GM12878 (cell line): ENCODE data around the gene C21orf91. TPM values are rescaled to one million over a fixed set of nuclear protein-coding genes. Genes with fewer than 3 reads are reported as not detected.

ENCODE experiments used
- ATAC-seq: fragments of 200-7000 bp; cut with Tn5 transposase; 3 replicates; pipeline ENCODE4 v1.9.1; 2020; ENCODE audit warnings: mild to moderate bottlenecking, moderate library complexity
- BruUV-seq: library from RNA; stranded (reverse); fragments of 400-500 nt; replicated peaks from 2 replicates; lab custom pipeline; 2021; lab: Mats Ljungman, UMichigan
- CTCF ChIA-PET: fragments of 300-600 bp; sonication (Branson Sonifier 250); formaldehyde crosslinking; extraction: SDS; loops from one replicate; lab custom pipeline; 2021; ENCODE audit warnings: inconsistent platforms; lab: Yijun Ruan, JAX
- POLR2A ChIA-PET: fragments of 350-600 bp; formaldehyde crosslinking; extraction: SDS; loops from one replicate; lab custom pipeline; 2021; ENCODE audit warnings: inconsistent platforms; lab: Charles Lee
- RAD21 ChIA-PET: fragments of 300-600 bp; sonication (Branson Sonifier 250); formaldehyde crosslinking; loops from one replicate; lab custom pipeline; 2023; ENCODE audit warnings: antibody characterized with exemption; ENCODE audit not compliant: unreplicated experiment; lab: Charles Lee
- SMC1A ChIA-PET: fragments of 300-600 bp; sonication (Branson Sonifier 250); formaldehyde crosslinking; loops from one replicate; lab custom pipeline; 2023; ENCODE audit not compliant: unreplicated experiment, uncharacterized antibody; lab: Charles Lee
- DNase-seq: peaks from one replicate; pipeline ENCODE4 v3.0.0-alpha.2; 2011; ENCODE audit warnings: low read depth, low spot score
- FAIRE-seq: peaks from 3 replicates; lab custom pipeline; 2011; peaks lifted over from hg19 to GRCh38; lab: Jason Lieb, UNC
- H2AFZ ChIP-seq: 2 replicates; pipeline ENCODE4 v1.6.0; 2011; ENCODE audit warnings: low read depth, low read length, control low read depth; ENCODE audit not compliant: control insufficient read depth
- H3K27ac ChIP-seq: 2 replicates; pipeline ENCODE4 v1.5.1; 2011; ENCODE audit warnings: control low read depth; ENCODE audit not compliant: control insufficient read depth, insufficient read depth
- H3K27me3 ChIP-seq, 2 experiments: replicated peaks in 1 of 2; 2 replicates each; pipeline versions ENCODE4 v1.6.0 to v1.6.1; 2011; ENCODE audit warnings: low read length in 1 of 2; ENCODE audit not compliant: control insufficient read depth in 2 of 2, insufficient read depth in 2 of 2
- H3K36me3 ChIP-seq, 2 experiments: 2 replicates each; pipeline ENCODE4 v1.5.1; 2011; ENCODE audit warnings: low read length in 1 of 2; ENCODE audit not compliant: control insufficient read depth in 2 of 2, insufficient read depth in 2 of 2
- H3K4me1 ChIP-seq: 2 replicates; pipeline ENCODE4 v1.6.1; 2011; ENCODE audit warnings: mild to moderate bottlenecking, low read length, moderate library complexity, mixed read lengths; ENCODE audit not compliant: control insufficient read depth, insufficient read depth
- H3K4me2 ChIP-seq: 2 replicates; pipeline ENCODE4 v1.6.0; 2011; ENCODE audit warnings: control low read depth; ENCODE audit not compliant: control insufficient read depth, insufficient read depth
- H3K4me3 ChIP-seq: fragments of 200-600 bp; sonication (generic); 2 replicates; pipeline ENCODE4 v1.5.1; 2016
- H3K79me2 ChIP-seq: 2 replicates; pipeline ENCODE4 v1.6.0; 2011; ENCODE audit warnings: low read length; ENCODE audit not compliant: control insufficient read depth, insufficient read depth
- H3K9ac ChIP-seq: 2 replicates; pipeline ENCODE4 v1.8.0; 2011; ENCODE audit warnings: low read length, control low read depth, mixed read lengths; ENCODE audit not compliant: control insufficient read depth, insufficient read depth
- H3K9me3 ChIP-seq: replicated peaks from 3 replicates; pipeline ENCODE4 v1.5.1; 2011; ENCODE audit warnings: mild to moderate bottlenecking, low read length; ENCODE audit not compliant: control insufficient read depth, insufficient read depth
- H4K20me1 ChIP-seq: 2 replicates; pipeline ENCODE4 v1.6.0; 2011; ENCODE audit not compliant: control insufficient read depth, insufficient read depth
- E2F8 ChIP-seq: fragments of 450-650 bp; IDR thresholded peaks from 2 replicates; pipeline ENCODE4 v1.6.1; 2018; ENCODE audit warnings: mild to moderate bottlenecking, low read depth, moderate library complexity; ENCODE audit not compliant: partially characterized antibody
- EZH2 ChIP-seq: IDR thresholded peaks from 2 replicates; pipeline ENCODE4 v1.6.1; 2012; ENCODE audit warnings: low read depth, mild to moderate bottlenecking, control low read depth, inconsistent platforms, low read length, borderline replicate concordance; ENCODE audit not compliant: control insufficient read depth
- HDGF ChIP-seq: fragments of 450-650 bp; IDR thresholded peaks from 2 replicates; pipeline ENCODE4 v1.6.1; 2016; ENCODE audit warnings: antibody characterized with exemption
- JUND ChIP-seq: IDR thresholded peaks from 2 replicates; pipeline ENCODE4 v1.6.1; 2012; ENCODE audit warnings: low read depth, mild to moderate bottlenecking, low read length, improper control_type of control experiment, moderate library complexity
- NFXL1 ChIP-seq: fragments of 450-650 bp; IDR thresholded peaks from 2 replicates; pipeline ENCODE4 v1.6.1; 2017; ENCODE audit warnings: antibody characterized with exemption, mild to moderate bottlenecking, borderline replicate concordance
- YY1 ChIP-seq: IDR thresholded peaks from 2 replicates; pipeline ENCODE4 v1.6.1; 2011; ENCODE audit warnings: low read depth, mild to moderate bottlenecking, low read length
- WGBS: methylation state at CpG from one replicate; pipeline ENCODE4 v1.1.6; 2016; ENCODE audit warnings: low lambda C conversion rate; ENCODE audit not compliant: insufficient replicate concordance, insufficient coverage; ENCODE audit errors: missing lambda C conversion rate; 5-methylcytosine and 5-hydroxymethylcytosine counted together
- in situ Hi-C: fragments of 300-500 bp; cut with MboI; formaldehyde crosslinking; loops from 9 replicates; pipeline ENCODE4 v1.14.3; 2018; ENCODE audit warnings: mixed read lengths
- intact Hi-C: fragments of 100-400 bp; cut with micrococcal nuclease; formaldehyde crosslinking; loops from one replicate; pipeline ENCODE4 v1.14.2; 2022; ENCODE audit not compliant: unreplicated experiment
- polyA plus RNA-seq, 11 experiments: library from polyadenylated mRNA; depleted of rRNA in 4 of 11; unstranded in 6 of 11; stranded (reverse) in 5 of 11; fragments of >200 nt; fragmentation: Nextera tagmentation in 4 of 11; fragmentation: Illumina TruSeq in 1 of 11; extraction: Ambion mirVana in 4 of 11; extraction: Trizol in 1 of 11; gene quantifications; 1 replicate in 1 of 11; 2 replicates in 10 of 11; pipeline versions ENCODE4 v1.2.1 to v1.2.3, GENCODE V29; 2011 to 2016; ENCODE audit warnings: inconsistent platforms in 2 of 11, missing spikeins in 2 of 11, low read depth in 1 of 11
- total RNA-seq, 4 experiments: library from RNA; depleted of rRNA in 3 of 4; stranded (reverse); fragments of >200 nt in 3 of 4; fragmentation: Illumina TruSeq in 1 of 4; extraction: Trizol in 1 of 4; gene quantifications; 2 replicates each; pipeline versions ENCODE4 v1.2.1 to v1.2.3, GENCODE V29; 2013 to 2021
- TF ChIP-seq, protein P1 (sequence below): fragments of 450-650 bp; IDR thresholded peaks from 2 replicates; pipeline ENCODE4 v1.6.1; 2017; ENCODE audit warnings: mild to moderate bottlenecking
- TF ChIP-seq, protein P2 (sequence below): IDR thresholded peaks from 2 replicates; pipeline ENCODE4 v1.6.1; 2012; ENCODE audit warnings: low read depth, low read length, improper control_type of control experiment

C21orf91 gene
- total and polyA plus RNA-seq, 10 of the 15 experiments (the other 5 are each of a cell fraction or from before 2014, with no cell fraction given): 9.3 to 40.3 (median 29.8) TPM

- Histone ChIP-seq H3K4me2 (no peak overlapping the region), H4K20me1 (no peaks in the 10 kb centered on the region), H3K4me3 (no peak overlapping the region), H3K27me3 (no peaks in the 10 kb centered on the region), H3K36me3 (no peaks in the 10 kb centered on the region), H3K79me2 (no peaks in the 10 kb centered on the region), H3K4me1 (peaks cover 65% of the 10 kb centered on the region), H2AFZ (no peak overlapping the region), H3K9ac (no peak overlapping the region), H3K27ac (peak overlapping the region; percentile 91), H3K9me3 (no peaks in the 10 kb centered on the region; the same call in 1 of the 3 replicates)
- CTCF ChIA-PET: interaction anchor here (0.6 to 5.8 kb wide), 4 partner anchors 12 to 81 kb away, joined by 3 to 48 read pairs (median 5); partner anchors contain the start of gene C21orf91
- in situ Hi-C loops: loop anchor here (5.0 kb wide), 1 partner anchor 168 kb away; the partner anchor contains the start of gene BTG3
- TF ChIP-seq YY1: 0 out of 2 replicates have a peak, but pooled peaks have one; percentile 6
- no peak for TF ChIP-seq E2F8
- TF ChIP-seq, protein P1, sequence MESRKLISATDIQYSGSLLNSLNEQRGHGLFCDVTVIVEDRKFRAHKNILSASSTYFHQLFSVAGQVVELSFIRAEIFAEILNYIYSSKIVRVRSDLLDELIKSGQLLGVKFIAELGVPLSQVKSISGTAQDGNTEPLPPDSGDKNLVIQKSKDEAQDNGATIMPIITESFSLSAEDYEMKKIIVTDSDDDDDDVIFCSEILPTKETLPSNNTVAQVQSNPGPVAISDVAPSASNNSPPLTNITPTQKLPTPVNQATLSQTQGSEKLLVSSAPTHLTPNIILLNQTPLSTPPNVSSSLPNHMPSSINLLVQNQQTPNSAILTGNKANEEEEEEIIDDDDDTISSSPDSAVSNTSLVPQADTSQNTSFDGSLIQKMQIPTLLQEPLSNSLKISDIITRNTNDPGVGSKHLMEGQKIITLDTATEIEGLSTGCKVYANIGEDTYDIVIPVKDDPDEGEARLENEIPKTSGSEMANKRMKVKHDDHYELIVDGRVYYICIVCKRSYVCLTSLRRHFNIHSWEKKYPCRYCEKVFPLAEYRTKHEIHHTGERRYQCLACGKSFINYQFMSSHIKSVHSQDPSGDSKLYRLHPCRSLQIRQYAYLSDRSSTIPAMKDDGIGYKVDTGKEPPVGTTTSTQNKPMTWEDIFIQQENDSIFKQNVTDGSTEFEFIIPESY: no peak
- no peak for TF ChIP-seq HDGF
- TF ChIP-seq, protein P2, sequence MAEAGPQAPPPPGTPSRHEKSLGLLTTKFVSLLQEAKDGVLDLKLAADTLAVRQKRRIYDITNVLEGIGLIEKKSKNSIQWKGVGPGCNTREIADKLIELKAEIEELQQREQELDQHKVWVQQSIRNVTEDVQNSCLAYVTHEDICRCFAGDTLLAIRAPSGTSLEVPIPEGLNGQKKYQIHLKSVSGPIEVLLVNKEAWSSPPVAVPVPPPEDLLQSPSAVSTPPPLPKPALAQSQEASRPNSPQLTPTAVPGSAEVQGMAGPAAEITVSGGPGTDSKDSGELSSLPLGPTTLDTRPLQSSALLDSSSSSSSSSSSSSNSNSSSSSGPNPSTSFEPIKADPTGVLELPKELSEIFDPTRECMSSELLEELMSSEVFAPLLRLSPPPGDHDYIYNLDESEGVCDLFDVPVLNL: no peak
- no peak for TF ChIP-seq EZH2
- TF ChIP-seq NFXL1: no peak
- no peak for TF ChIP-seq JUND
- FAIRE-seq (no peak), DNase-seq (no peak), ATAC-seq (no peak)
- POLR2A ChIA-PET: interaction anchor here (0.7 kb wide), 1 partner anchor 12 kb away, joined by 3 read pairs; no protein-coding TSS in a partner anchor
- SMC1A ChIA-PET: interaction anchor here (1.9 to 5.8 kb wide), 6 partner anchors 11 to 144 kb away, joined by 6 to 100 read pairs (median 34); partner anchors contain the start of gene C21orf91
- intact Hi-C loops: loop anchor here (1.0 to 5.0 kb wide), 7 partner anchors 37 to 168 kb away; partner anchors contain the start of genes BTG3 and C21orf91
- no TSS peak for BruUV-seq
- WGBS: 81% methylated on average over 3 of the region's 3 CpGs
- RAD21 ChIA-PET: interaction anchor here (3.2 to 5.8 kb wide), 3 partner anchors 13 to 68 kb away, joined by 7 to 72 read pairs (median 58); partner anchors contain the start of gene C21orf91
Measured at GRCh38 chr21:17779980-17780379, 39.2 kb downstream of the C21orf91 start.
